ENCODE results near the gene CFAP65.

The CFAP65 gene

DNA sequence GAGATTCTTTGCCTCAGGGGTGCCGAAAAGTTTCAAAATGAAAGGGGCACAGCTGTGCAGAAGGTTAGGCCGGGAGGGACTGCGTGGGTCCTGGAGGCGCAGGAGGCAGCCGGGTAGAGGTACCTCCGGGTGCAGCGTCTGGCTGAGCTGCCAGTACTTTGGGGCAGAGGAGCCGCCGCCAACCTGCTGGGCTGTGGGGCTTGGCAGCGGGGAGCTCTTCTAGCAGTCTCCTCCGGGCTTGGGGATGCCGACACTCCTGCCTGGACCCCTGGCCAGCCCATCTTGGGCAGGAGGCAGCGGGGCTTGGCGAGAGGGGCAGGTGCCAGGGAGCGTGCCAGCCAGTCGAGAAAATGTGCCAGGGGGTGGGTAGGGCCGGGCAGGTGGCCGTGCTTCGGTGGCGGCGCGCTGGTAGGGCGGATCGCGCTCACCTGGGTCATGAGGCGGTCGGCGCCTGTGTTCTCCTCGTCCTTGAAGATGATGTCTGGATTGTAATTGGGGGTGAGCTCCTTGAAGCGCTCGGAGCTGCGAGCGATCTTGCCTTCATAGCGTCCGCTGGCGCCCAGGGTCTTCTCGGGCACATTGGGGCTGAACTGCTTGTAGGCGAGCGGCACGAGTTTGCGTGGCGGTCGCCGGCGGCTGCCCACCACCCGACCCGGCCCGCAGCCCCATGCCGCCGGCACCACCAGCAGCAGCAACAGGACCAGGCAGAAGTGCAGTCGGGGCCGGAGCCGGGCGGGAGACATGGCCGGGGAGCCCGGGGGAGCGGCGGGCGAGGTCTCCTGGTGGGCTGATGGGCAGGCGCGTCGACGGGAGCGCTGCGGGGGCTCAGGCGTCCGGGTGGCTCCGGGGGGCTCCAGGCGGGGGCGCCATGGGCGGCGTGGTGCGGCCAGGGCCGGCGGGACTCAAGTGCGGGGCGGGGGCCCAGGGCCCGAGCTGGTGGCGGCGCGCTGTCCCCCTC lies 18.7 kb upstream of the CFAP65 start:
- no peak for DNase-seq (ENCODE audit: low spot score)

- DNase-seq (ENCODE audit: low spot score) = no peak
These were observed 18.0 kb upstream of the CFAP65 start for GRCh38 chr2:219059375-219059724.

GRCh38 chr2:219058541-219059374 lies 17.4 kb upstream of the CFAP65 start:
- DNase-seq (ENCODE audit: low spot score) = no peak

GRCh38 chr2:219057709-219058540 lies 16.6 kb upstream of the CFAP65 start:
- peak; percentile 77 for DNase-seq (ENCODE audit: low spot score)

GRCh38 chr2:219056896-219057708 lies 15.8 kb upstream of the CFAP65 start:
- no peak for DNase-seq (ENCODE audit: low spot score)

GRCh38 chr2:219056176-219056895 lies 15.0 kb upstream of the CFAP65 start:
- DNase-seq (ENCODE audit: low spot score) = no peak

GRCh38 chr2:219054956-219055903 lies 13.9 kb upstream of the CFAP65 start:
- DNase-seq (ENCODE audit: low spot score) = no peak

- DNase-seq (ENCODE audit: low spot score) = no peak
These were observed 8.0 kb upstream of the CFAP65 start for GRCh38 chr2:219049282-219049681.

DNA sequence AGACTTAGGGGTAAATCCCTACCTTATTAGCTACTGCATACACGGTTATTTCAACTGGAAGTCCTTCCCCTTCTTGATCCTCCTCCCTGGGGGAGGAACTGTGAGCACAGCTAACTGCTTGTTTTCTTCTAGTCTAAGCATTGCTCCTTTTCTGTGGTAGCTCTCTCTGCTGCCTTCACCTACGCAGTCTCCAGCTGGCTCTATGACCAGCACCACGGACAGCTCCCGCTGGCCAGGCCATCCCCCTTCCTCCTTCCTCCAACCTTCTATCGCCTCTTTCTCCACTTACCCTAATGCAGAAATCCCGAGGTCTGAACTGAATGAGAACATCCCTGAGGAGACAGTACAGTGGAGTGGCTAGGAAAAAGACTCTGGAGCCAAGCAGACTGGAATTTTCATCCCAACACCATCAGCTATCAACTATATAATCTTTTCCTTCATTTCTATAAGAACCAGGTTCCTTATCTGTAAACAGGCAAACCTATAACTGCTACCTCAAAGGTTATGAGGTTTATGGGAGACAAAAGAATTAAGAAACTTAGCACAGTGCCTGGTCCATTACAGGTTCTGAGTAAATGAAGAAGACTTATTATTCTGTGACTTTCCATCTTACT lies 4.7 kb upstream of the CFAP65 start:
- no peak for DNase-seq (ENCODE audit: low spot score)

- DNase-seq (ENCODE audit: low spot score) = no peak
These were observed 1.4 kb upstream of the CFAP65 start for GRCh38 chr2:219042750-219043149.

GRCh38 chr2:219042157-219042556 lies 841 bp upstream of the CFAP65 start:
- no peak for DNase-seq (ENCODE audit: low spot score)

GRCh38 chr2:219038600-219038999 lies 2.7 kb downstream of the CFAP65 start:
- no peak for DNase-seq (ENCODE audit: low spot score)

DNA sequence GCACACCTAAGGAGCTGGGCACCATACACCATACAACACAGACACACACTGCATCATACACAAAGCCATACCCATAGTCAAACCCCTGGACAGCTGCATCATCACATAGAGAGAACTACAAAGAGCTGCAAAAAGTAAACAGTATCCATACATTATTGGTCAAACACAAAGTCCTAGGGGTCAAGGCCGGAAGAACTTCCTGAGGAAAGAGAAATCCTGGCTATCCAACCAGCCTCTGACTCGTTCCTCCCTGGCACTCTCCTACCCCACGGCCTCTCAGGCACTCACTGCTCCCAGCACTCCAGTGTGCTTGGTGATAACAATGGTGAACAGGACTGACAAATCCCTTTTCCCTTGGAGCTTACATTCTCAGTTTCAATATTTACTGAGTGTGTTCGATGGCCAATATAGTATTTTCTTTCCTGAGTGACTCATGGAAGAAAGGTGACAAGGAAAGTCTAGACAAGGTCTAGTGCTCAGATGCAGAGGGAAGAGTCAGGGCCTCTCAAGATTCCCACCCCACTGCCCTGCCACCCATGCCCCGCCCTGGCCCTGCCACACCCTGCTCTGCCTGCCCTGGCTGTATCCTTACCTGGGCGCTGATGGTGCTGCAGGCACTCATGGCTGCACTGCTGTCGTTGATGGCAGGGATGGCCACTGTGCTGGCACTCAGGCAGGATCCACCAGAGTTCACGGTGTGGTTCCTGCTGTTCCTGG lies 3.4 kb downstream of the CFAP65 start:
- no peak for DNase-seq (ENCODE audit: low spot score)

DNA sequence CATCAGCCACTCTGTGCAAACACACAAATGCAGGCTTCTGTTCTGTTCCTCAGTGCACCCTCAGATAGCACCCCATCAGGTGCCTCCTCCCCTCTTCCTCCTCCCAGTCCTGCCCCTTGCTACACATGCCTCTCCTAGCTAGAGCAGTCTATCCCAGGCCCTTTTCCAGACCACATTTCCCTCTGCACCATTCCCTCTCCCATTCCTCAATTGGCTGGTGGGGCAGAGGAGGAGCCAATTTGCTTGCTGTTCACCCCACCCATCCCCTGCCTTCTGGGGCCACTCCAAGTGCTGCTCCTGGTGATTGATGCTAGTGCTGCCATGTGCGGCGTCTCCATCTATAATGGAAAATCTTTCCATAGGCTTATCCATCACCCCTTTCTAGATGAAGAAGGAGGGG lies 5.4 kb downstream of the CFAP65 start:
- no peak for DNase-seq (ENCODE audit: low spot score)

DNA sequence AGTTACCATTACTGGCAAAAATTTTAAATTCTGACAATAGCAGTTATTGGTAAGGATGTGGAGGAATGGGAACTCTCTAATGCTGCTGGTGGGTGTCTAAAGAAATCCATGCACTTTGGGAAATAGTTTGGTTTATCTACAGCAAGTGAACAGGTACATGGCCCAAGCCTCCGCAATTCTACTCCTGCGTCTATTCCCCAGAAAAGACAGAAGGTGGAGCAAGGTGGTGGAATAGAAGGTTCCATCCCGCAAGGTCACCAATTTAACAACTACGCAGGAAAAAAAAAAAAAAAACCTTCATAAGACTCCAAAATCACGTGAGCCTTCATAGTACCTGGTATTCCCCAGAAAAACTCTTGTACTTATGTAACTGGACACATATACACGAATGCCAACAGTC lies 6.5 kb downstream of the CFAP65 start:
- no peak for DNase-seq (ENCODE audit: low spot score)

DNA sequence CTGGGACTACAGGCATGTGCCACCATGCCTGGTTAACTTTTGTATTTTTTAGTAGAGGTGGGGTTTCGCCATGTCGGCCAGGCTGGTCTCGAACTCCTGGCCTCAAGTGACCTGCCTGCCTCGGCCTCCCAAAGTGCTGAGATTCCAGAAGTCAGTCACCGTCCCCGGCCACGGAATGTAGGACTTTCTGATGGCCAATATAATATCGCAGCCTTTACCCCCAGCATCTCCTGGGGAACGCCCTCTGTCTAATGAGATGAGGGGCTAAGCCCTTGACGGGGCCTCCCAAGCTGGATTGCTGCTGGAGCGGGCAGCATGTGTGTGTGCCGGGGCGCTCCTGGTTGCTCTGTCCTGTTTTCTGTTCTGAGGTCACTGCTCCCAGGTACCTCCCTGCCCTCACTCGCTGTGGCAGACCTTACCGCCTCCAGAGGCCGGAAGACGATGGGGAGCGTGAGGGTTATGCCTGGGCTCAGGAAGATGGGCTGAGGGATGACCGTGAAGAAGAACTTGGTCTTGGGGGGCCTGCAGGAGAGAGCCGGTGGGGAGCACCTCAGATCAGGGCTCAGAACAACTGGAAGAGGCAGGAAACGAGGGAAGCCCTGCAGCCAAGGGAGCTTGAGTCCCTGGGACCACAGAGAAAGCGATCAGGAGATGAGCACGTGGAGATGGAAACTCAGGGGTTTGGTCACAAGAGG lies 9.1 kb downstream of the CFAP65 start:
- DNase-seq (ENCODE audit: low spot score) = no peak

DNA sequence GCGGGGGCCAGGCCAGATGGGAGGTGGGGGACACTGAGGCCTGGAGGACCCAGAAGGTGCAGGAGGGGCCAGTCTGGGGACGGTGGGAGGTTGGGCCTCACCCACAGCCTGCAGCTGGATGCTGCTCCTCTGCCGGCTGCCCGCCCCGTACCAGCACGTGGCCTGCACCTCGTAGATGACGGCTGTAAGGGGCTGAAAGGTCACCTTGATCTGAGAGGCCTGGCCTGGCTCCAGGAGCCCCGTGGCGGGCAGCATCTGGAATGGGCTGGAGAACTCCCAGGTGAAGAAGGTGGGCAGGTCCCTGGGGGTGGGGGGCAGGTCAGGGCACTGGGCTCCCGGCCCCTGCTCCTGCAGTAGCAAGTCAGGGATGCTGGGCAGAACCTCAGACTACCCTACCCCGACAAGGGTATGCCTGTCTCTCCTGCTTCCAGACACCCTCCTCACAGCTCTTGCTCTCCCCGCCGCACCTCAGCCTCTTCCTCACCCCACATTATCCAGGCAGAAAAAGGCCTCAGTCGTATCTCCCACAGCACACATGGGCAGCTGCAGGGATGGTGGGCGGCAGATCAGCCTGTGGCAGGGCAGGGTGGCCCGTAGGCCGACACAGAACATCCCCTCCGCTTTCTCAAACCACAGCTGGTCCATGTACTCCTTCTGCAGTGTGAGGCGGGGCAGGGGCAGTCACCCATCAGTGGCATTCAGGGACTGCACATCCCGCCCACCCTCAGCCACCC lies 10.1 kb downstream of the CFAP65 start:
- DNase-seq (ENCODE audit: low spot score) = no peak
